ACC112 (cell line): ENCODE results near the gene PRICKLE1.
A peak's percentile ranks its signal among the peaks of the same experiment; 100 is the strongest.
"Not testable (repeated sequence)": the region's sequence is repeated elsewhere in the genome, so short reads cannot be mapped to it uniquely, and the experiment has no call there.

Source experiments
- H2AFZ ChIP-seq: fragments of 200-600 bp; sonication (generic); one replicate; pipeline ENCODE4 v1.6.0; 2017; ENCODE audit warnings: antibody characterized with exemption, low read length; ENCODE audit not compliant: unreplicated experiment
- H3K27ac ChIP-seq: fragments of 200-600 bp; sonication (generic); 2 replicates; pipeline ENCODE4 v1.5.1; 2014; ENCODE audit warnings: low read depth, mild to moderate bottlenecking, antibody characterized with exemption, low read length, moderate library complexity
- H3K27me3 ChIP-seq: fragments of 200-600 bp; sonication (generic); 2 replicates; pipeline ENCODE4 v1.6.1; 2014; ENCODE audit warnings: mild to moderate bottlenecking, antibody characterized with exemption, low read length, moderate library complexity, mixed read lengths; ENCODE audit not compliant: insufficient read depth
- H3K36me3 ChIP-seq: fragments of 200-600 bp; sonication (generic); 2 replicates; pipeline ENCODE4 v1.6.1; 2016; ENCODE audit warnings: mild to moderate bottlenecking, antibody characterized with exemption, low read length, moderate library complexity, mixed read lengths; ENCODE audit not compliant: insufficient read depth
- H3K4me1 ChIP-seq: fragments of 200-600 bp; sonication (generic); one replicate; pipeline ENCODE4 v1.6.1; 2016; ENCODE audit warnings: low read length, mixed read lengths; ENCODE audit not compliant: insufficient read depth, unreplicated experiment, control insufficient read depth
- H3K4me3 ChIP-seq: fragments of 200-600 bp; sonication (generic); 2 replicates; pipeline ENCODE4 v1.5.1; 2014; ENCODE audit warnings: mild to moderate bottlenecking, low read depth, low read length
- H3K79me2 ChIP-seq: fragments of 200-600 bp; sonication (generic); one replicate; pipeline ENCODE4 v1.6.0; 2016; ENCODE audit warnings: low read length; ENCODE audit not compliant: control insufficient read depth, unreplicated experiment, insufficient read depth

The PRICKLE1 gene

GRCh38 chr12:42556917-42557316 is 32.6 kb downstream of the PRICKLE1 start:
- Histone ChIP-seq H3K79me2 (no peaks in the 10 kb centered on the region), H3K4me3 (no peak overlapping the region), H2AFZ (no peak overlapping the region), H3K27me3 (no peaks in the 10 kb centered on the region), H3K36me3 (no peaks in the 10 kb centered on the region), H3K27ac (no peak overlapping the region), H3K4me1 (no peaks in the 10 kb centered on the region)

GRCh38 chr12:42552822-42553221 is 36.7 kb downstream of the PRICKLE1 start:
- H3K4me3 ChIP-seq: no peak overlapping the region
- H3K4me1 ChIP-seq: no peaks in the 10 kb centered on the region

GRCh38 chr12:42550800-42551199 is 38.7 kb downstream of the PRICKLE1 start:
- Histone ChIP-seq H3K27me3 (no peaks in the 10 kb centered on the region), H3K4me1 (peaks cover 3% of the 10 kb centered on the region), H3K79me2 (no peaks in the 10 kb centered on the region), H3K36me3 (no peaks in the 10 kb centered on the region), H3K27ac (no peak overlapping the region), H2AFZ (no peak overlapping the region), H3K4me3 (no peak overlapping the region)

More at GRCh38 chr12:42552822-42553221, 36.7 kb downstream of the PRICKLE1 start:
- no peak overlapping the region for H2AFZ ChIP-seq
- H3K27ac ChIP-seq: no peak overlapping the region
- no peaks in the 10 kb centered on the region for H3K27me3 ChIP-seq
- H3K79me2 ChIP-seq: no peaks in the 10 kb centered on the region
- H3K36me3 ChIP-seq: no peaks in the 10 kb centered on the region

- no peaks in the 10 kb centered on the region for H3K79me2 ChIP-seq
- no peak overlapping the region for H3K27ac ChIP-seq
- peak overlapping the region; percentile 76 for H2AFZ ChIP-seq
- H3K27me3 ChIP-seq: no peaks in the 10 kb centered on the region
- H3K4me1 ChIP-seq: peaks cover 3% of the 10 kb centered on the region
- peak overlapping the region; percentile 51; the same call in 1 of the 2 replicates for H3K4me3 ChIP-seq
- no peaks in the 10 kb centered on the region for H3K36me3 ChIP-seq
These were observed 42.8 kb downstream of the PRICKLE1 start for GRCh38 chr12:42546709-42547108.

GRCh38 chr12:42541965-42542364 is 47.6 kb downstream of the PRICKLE1 start:
- Histone ChIP-seq H3K36me3 (no peaks in the 10 kb centered on the region), H3K27me3 (no peaks in the 10 kb centered on the region)

GRCh38 chr12:42541308-42541707 is 48.2 kb downstream of the PRICKLE1 start:
- not testable (repeated sequence) for H3K4me1 ChIP-seq, H3K36me3 ChIP-seq, H3K27ac ChIP-seq, H3K27me3 ChIP-seq, H2AFZ ChIP-seq, H3K4me3 ChIP-seq, H3K79me2 ChIP-seq

More at GRCh38 chr12:42541965-42542364, 47.6 kb downstream of the PRICKLE1 start:
- Histone ChIP-seq H2AFZ (no peak overlapping the region), H3K4me3 (no peak overlapping the region), H3K4me1 (peaks cover 1% of the 10 kb centered on the region), H3K79me2 (no peaks in the 10 kb centered on the region), H3K27ac (no peak overlapping the region)

- no peak overlapping the region for H3K27ac ChIP-seq
- no peak overlapping the region for H3K4me3 ChIP-seq
- no peaks in the 10 kb centered on the region for H3K79me2 ChIP-seq
- no peaks in the 10 kb centered on the region for H3K4me1 ChIP-seq
- no peak overlapping the region for H2AFZ ChIP-seq
- H3K27me3 ChIP-seq: no peaks in the 10 kb centered on the region
- no peaks in the 10 kb centered on the region for H3K36me3 ChIP-seq
These were observed 49.9 kb downstream of the PRICKLE1 start for GRCh38 chr12:42539696-42540095.

GRCh38 chr12:42538203-42538602 is 51.3 kb downstream of the PRICKLE1 start:
- H3K79me2 ChIP-seq: no peaks in the 10 kb centered on the region
- H3K27ac ChIP-seq: no peak overlapping the region
- no peaks in the 10 kb centered on the region for H3K27me3 ChIP-seq
- H2AFZ ChIP-seq: no peak overlapping the region
- no peaks in the 10 kb centered on the region for H3K4me1 ChIP-seq
- H3K36me3 ChIP-seq: no peaks in the 10 kb centered on the region
- H3K4me3 ChIP-seq: no peak overlapping the region

- Histone ChIP-seq H2AFZ (no peak overlapping the region), H3K4me3 (no peak overlapping the region), H3K27ac (no peak overlapping the region), H3K27me3 (no peaks in the 10 kb centered on the region), H3K79me2 (no peaks in the 10 kb centered on the region), H3K36me3 (no peaks in the 10 kb centered on the region), H3K4me1 (no peaks in the 10 kb centered on the region)
These were observed 55.2 kb downstream of the PRICKLE1 start for GRCh38 chr12:42534184-42534838.

GRCh38 chr12:42530284-42530683 is 59.3 kb downstream of the PRICKLE1 start:
- H3K4me3 ChIP-seq: no peak overlapping the region
- H3K4me1 ChIP-seq: no peaks in the 10 kb centered on the region
- H2AFZ ChIP-seq: no peak overlapping the region
- H3K27ac ChIP-seq: no peak overlapping the region
- H3K79me2 ChIP-seq: no peaks in the 10 kb centered on the region
- H3K27me3 ChIP-seq: no peaks in the 10 kb centered on the region
- H3K36me3 ChIP-seq: no peaks in the 10 kb centered on the region

GRCh38 chr12:42525444-42525843 is 64.1 kb downstream of the PRICKLE1 start:
- Histone ChIP-seq H3K4me3 (no peak overlapping the region), H3K27me3 (no peaks in the 10 kb centered on the region), H3K27ac (no peak overlapping the region), H3K79me2 (no peaks in the 10 kb centered on the region), H3K4me1 (no peaks in the 10 kb centered on the region), H2AFZ (no peak overlapping the region), H3K36me3 (no peaks in the 10 kb centered on the region)
